CD4-positive, CD25-positive, alpha-beta regulatory T cell (primary cell): ENCODE data around the gene SEL1L. TPM values are rescaled to one million over a fixed set of nuclear protein-coding genes. Genes with fewer than 3 reads are reported as not detected.
"Not testable (repeated sequence)": the region's sequence is repeated elsewhere in the genome, so short reads cannot be mapped to it uniquely, and the experiment has no call there.

Experiments used
- ATAC-seq, 2 donors: fragments of 150-1000 bp; cut with Tn5 transposase; one replicate each; pipeline ENCODE4 v1.10.0; 2021; ENCODE audit warnings: low read depth in 2 of 2, moderate number of reproducible peaks in 2 of 2, moderate library complexity in 1 of 2
- DNase-seq, 3 donors: peaks; one replicate each; pipeline versions ENCODE4 v3.0.0 to v3.0.0-alpha.2; 2012 to 2022; ENCODE audit warnings: mixed read lengths in 1 of 3
- H3K27ac ChIP-seq: one replicate; pipeline ENCODE4 v1.7.0; 2013; ENCODE audit warnings: mild to moderate bottlenecking, low read length; ENCODE audit not compliant: insufficient read depth, poor library complexity, severe bottlenecking
- H3K27me3 ChIP-seq: one replicate; pipeline ENCODE4 v1.7.0; 2013; ENCODE audit warnings: low read length; ENCODE audit not compliant: control insufficient read depth, insufficient read depth
- H3K36me3 ChIP-seq: one replicate; pipeline ENCODE4 v1.7.0; 2013; ENCODE audit warnings: mild to moderate bottlenecking, low read length, moderate library complexity; ENCODE audit not compliant: control insufficient read depth, insufficient read depth
- H3K4me1 ChIP-seq: 2 replicates; pipeline ENCODE4 v1.7.0; 2013; ENCODE audit warnings: mild to moderate bottlenecking, low read length; ENCODE audit not compliant: insufficient read depth, control insufficient read depth, poor library complexity, severe bottlenecking
- H3K4me3 ChIP-seq: one replicate; pipeline ENCODE4 v1.7.0; 2013; ENCODE audit warnings: low read depth, mild to moderate bottlenecking, low read length, moderate library complexity
- H3K9me3 ChIP-seq, 2 experiments: 1 replicate in 1 of 2; 2 replicates in 1 of 2; pipeline ENCODE4 v1.7.0; 2013; ENCODE audit warnings: low read length in 2 of 2, mild to moderate bottlenecking in 1 of 2, moderate library complexity in 1 of 2; ENCODE audit not compliant: control insufficient read depth in 2 of 2
- H3K27ac Mint-ChIP-seq, 3 donors: one replicate each; pipeline ENCODE4 v1.8.0; 2020 to 2022; ENCODE audit warnings: mild to moderate bottlenecking in 3 of 3, mixed read lengths in 3 of 3, moderate library complexity in 2 of 3
- H3K27me3 Mint-ChIP-seq: one replicate; pipeline ENCODE4 v1.8.0; 2022; ENCODE audit warnings: mild to moderate bottlenecking, mixed read lengths
- H3K36me3 Mint-ChIP-seq: one replicate; pipeline ENCODE4 v1.8.0; 2020; ENCODE audit warnings: mixed read lengths
- H3K4me1 Mint-ChIP-seq, 4 donors: one replicate each; pipeline ENCODE4 v1.8.0; 2020 to 2022; ENCODE audit warnings: mixed read lengths in 4 of 4, mild to moderate bottlenecking in 1 of 4
- H3K4me3 Mint-ChIP-seq, 4 donors: one replicate each; pipeline ENCODE4 v1.8.0; 2020 to 2022; ENCODE audit warnings: mild to moderate bottlenecking in 4 of 4, mixed read lengths in 4 of 4, moderate library complexity in 3 of 4
- H3K9me3 Mint-ChIP-seq, 7 donors: one replicate each; pipeline ENCODE4 v1.8.0; 2020 to 2022; ENCODE audit warnings: mixed read lengths in 7 of 7, mild to moderate bottlenecking in 3 of 7, moderate library complexity in 2 of 7
- polyA plus RNA-seq, 4 donors: library from polyadenylated mRNA; unstranded; fragments of 300-500 nt; fragmentation: Illumina TruSeq; gene quantifications; one replicate each; pipeline ENCODE4 v1.2.3, GENCODE V29; 2021
- total RNA-seq: library from RNA; stranded (reverse); gene quantifications from one replicate; pipeline ENCODE4 v1.2.3, GENCODE V29; 2022

SEL1L gene
- total and polyA plus RNA-seq, 5 donors from 2014 or later: 19.3 to 57.6 (median 20.3) TPM

- Mint-ChIP-seq H3K36me3 (peaks cover 52% of the 10 kb centered on the region), H3K4me3 (no peak overlapping the region), H3K4me1 (peaks cover 38 to 69% (median 56%) of the 10 kb centered on the region in 4 donors), H3K27me3 (no peaks in the 10 kb centered on the region), H3K27ac (peak overlapping the region in 1 of 3 donors; percentile 53), H3K9me3 (peaks cover 0 to 2% (median 0%) of the 10 kb centered on the region in 7 donors)
- no peak overlapping the region for H3K27ac ChIP-seq
- no peaks in the 10 kb centered on the region for H3K9me3 ChIP-seq
- no peak overlapping the region for H3K4me3 ChIP-seq
- DNase-seq: peak in 1 of 3 donors; percentile 23
- peaks cover 16% of the 10 kb centered on the region for H3K4me1 ChIP-seq
- no peak for ATAC-seq
- peaks cover 58% of the 10 kb centered on the region for H3K36me3 ChIP-seq
- no peaks in the 10 kb centered on the region for H3K27me3 ChIP-seq
These were observed 10.0 kb downstream of the SEL1L start for GRCh38 chr14:81523616-81524015.

GRCh38 chr14:81523016-81523415 lies 10.6 kb downstream of the SEL1L start:
- Mint-ChIP-seq H3K9me3 (peaks cover 0 to 2% (median 0%) of the 10 kb centered on the region in 7 donors), H3K27me3 (no peaks in the 10 kb centered on the region), H3K36me3 (peaks cover 52% of the 10 kb centered on the region), H3K4me1 (peaks cover 32 to 64% (median 51%) of the 10 kb centered on the region in 4 donors), H3K27ac (no peak overlapping the region), H3K4me3 (peak overlapping the region in 1 of 4 donors; percentile 33)
- H3K4me3 ChIP-seq: no peak overlapping the region
- no peak for ATAC-seq
- no peak overlapping the region for H3K27ac ChIP-seq
- DNase-seq: no peak
- H3K4me1 ChIP-seq: peaks cover 16% of the 10 kb centered on the region
- H3K9me3 ChIP-seq: no peaks in the 10 kb centered on the region
- H3K36me3 ChIP-seq: peaks cover 60% of the 10 kb centered on the region
- no peaks in the 10 kb centered on the region for H3K27me3 ChIP-seq

- DNase-seq (no peak), ATAC-seq (no peak)
- Mint-ChIP-seq H3K4me3 (no peak overlapping the region), H3K27ac (no peak overlapping the region), H3K27me3 (no peaks in the 10 kb centered on the region), H3K4me1 (peaks cover 17 to 48% (median 40%) of the 10 kb centered on the region in 4 donors), H3K36me3 (peaks cover 45% of the 10 kb centered on the region), H3K9me3 (no peaks in the 10 kb centered on the region)
- Histone ChIP-seq H3K9me3 (no peaks in the 10 kb centered on the region), H3K27me3 (no peaks in the 10 kb centered on the region), H3K4me3 (no peak overlapping the region), H3K4me1 (peaks cover 16% of the 10 kb centered on the region), H3K27ac (no peak overlapping the region), H3K36me3 (peaks cover 67% of the 10 kb centered on the region)
These were observed 12.3 kb downstream of the SEL1L start for GRCh38 chr14:81521356-81521755.

DNA sequence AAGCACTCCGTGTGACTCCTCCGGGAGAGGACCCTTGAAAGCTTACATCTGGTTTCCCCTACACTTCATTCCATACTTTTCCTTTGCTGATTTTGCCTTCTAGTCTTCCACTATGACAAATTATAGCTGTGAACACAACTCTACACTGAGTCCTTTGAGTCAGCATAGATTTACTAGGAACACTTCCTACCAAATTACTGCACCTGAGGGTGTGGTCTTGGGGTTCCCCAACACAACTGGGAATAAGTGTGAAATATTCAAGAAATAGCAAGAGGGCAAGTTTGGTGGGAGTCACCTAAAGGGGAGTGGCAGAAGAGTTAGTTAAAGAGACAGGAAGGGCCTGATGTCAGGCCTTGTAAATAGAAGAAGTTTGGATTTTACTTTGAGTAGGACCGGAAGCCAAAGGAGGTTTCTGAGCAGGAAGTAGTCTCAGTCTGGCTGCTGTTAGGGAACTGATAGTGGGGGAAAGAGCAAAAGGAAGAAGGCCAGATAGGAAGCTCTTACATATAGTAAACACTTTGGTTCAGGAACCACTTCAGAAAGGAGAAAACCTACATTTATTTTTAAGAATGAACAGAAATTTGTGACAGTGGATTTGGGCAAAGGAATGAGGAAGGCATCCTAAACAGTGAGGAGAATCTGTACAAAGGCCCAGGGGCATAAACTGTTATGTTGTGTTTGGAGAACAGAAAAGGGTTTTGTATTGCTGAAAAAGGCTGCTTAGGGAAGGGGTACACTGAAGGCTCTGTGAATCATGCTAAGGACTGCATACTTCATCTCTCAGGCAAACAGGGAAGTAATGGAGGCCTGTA lies 14.2 kb downstream of the SEL1L start:
- peaks cover 51% of the 10 kb centered on the region for H3K36me3 Mint-ChIP-seq
- peaks cover 15 to 41% (median 38%) of the 10 kb centered on the region in 4 donors for H3K4me1 Mint-ChIP-seq
- DNase-seq (peak in 1 of 3 donors; percentile 71), ATAC-seq (peak; percentile 48 to 60)
- peak overlapping the region; percentile 49 for H3K27ac ChIP-seq
- peak overlapping the region; percentile 61 to 98 (median 92) for H3K27ac Mint-ChIP-seq
- no peaks in the 10 kb centered on the region for H3K27me3 Mint-ChIP-seq
- no peaks in the 10 kb centered on the region for H3K27me3 ChIP-seq
- no peaks in the 10 kb centered on the region for H3K9me3 ChIP-seq
- peaks cover 16% of the 10 kb centered on the region for H3K4me1 ChIP-seq
- peaks cover 57% of the 10 kb centered on the region for H3K36me3 ChIP-seq
- peak overlapping the region; percentile 38 to 44 (median 42) for H3K4me3 Mint-ChIP-seq
- H3K4me3 ChIP-seq: peak overlapping the region; percentile 33
- no peaks in the 10 kb centered on the region for H3K9me3 Mint-ChIP-seq

DNA sequence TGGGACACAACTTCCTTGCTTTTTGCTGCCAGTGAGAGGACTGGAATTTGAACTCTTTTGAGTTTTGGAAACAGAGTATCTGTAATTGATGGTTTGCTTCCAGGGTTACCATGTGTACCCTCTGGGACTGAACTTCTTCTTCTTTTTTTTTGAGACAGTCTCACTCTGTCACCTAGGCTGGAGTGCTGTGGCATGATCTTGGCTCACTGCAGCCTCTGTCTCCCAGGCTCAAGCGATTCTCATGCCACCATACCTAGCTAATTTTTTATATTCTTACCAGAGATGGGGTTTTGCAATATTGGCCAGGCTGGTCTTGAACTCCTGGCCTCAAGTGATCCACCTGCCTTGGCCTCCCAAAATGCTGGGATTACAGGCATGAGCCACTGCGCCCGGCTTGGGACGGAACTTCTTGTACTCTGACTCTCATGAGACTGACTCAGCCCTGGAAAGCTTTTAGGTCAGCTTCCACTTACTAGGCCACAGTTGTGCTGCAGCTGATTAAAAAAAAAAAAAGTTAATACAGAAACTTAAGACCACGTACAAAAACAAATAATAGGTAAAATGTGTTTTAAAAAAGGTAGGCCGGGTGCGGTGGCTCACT lies 15.8 kb downstream of the SEL1L start:
- Histone ChIP-seq H3K27me3 (no peaks in the 10 kb centered on the region), H3K9me3 (no peaks in the 10 kb centered on the region), H3K36me3 (peaks cover 49% of the 10 kb centered on the region), H3K4me1 (peaks cover 16% of the 10 kb centered on the region), H3K27ac (no peak overlapping the region), H3K4me3 (no peak overlapping the region)
- Mint-ChIP-seq H3K9me3 (no peaks in the 10 kb centered on the region), H3K27ac (no peak overlapping the region), H3K4me3 (no peak overlapping the region), H3K36me3 (peaks cover 39% of the 10 kb centered on the region), H3K27me3 (no peaks in the 10 kb centered on the region), H3K4me1 (peaks cover 14 to 34% (median 29%) of the 10 kb centered on the region in 4 donors)
- DNase-seq: no peak
- ATAC-seq: no peak

GRCh38 chr14:81516986-81517797 lies 16.5 kb downstream of the SEL1L start:
- H3K36me3 Mint-ChIP-seq: peaks cover 38% of the 10 kb centered on the region
- peaks cover 48% of the 10 kb centered on the region for H3K36me3 ChIP-seq
- H3K9me3 ChIP-seq: no peaks in the 10 kb centered on the region
- no peak overlapping the region for H3K4me3 Mint-ChIP-seq
- H3K27me3 Mint-ChIP-seq: no peaks in the 10 kb centered on the region
- H3K4me3 ChIP-seq: no peak overlapping the region
- ATAC-seq (no peak), DNase-seq (no peak)
- peaks cover 16% of the 10 kb centered on the region for H3K4me1 ChIP-seq
- H3K27ac Mint-ChIP-seq: peak overlapping the region in 2 of 3 donors; percentile 14 to 41
- peaks cover 14 to 39% (median 29%) of the 10 kb centered on the region in 4 donors for H3K4me1 Mint-ChIP-seq
- no peaks in the 10 kb centered on the region for H3K9me3 Mint-ChIP-seq
- no peaks in the 10 kb centered on the region for H3K27me3 ChIP-seq
- no peak overlapping the region for H3K27ac ChIP-seq

GRCh38 chr14:81515927-81516326 lies 17.7 kb downstream of the SEL1L start:
- H3K4me3 Mint-ChIP-seq, H3K4me3 ChIP-seq, ATAC-seq, H3K9me3 Mint-ChIP-seq, H3K27me3 ChIP-seq, H3K9me3 ChIP-seq, H3K27ac ChIP-seq, DNase-seq, H3K27me3 Mint-ChIP-seq: not testable (repeated sequence)
- H3K4me1 Mint-ChIP-seq: peaks cover 17 to 46% (median 32%) of the 10 kb centered on the region in 4 donors
- peaks cover 34% of the 10 kb centered on the region for H3K36me3 Mint-ChIP-seq
- peaks cover 46% of the 10 kb centered on the region for H3K36me3 ChIP-seq
- peak overlapping the region in 2 of 3 donors; percentile 41 to 58 for H3K27ac Mint-ChIP-seq
- H3K4me1 ChIP-seq: peaks cover 16% of the 10 kb centered on the region
